Right renal cortex interstitium (tissue), 3 donors: ENCODE data around the gene PLEKHG3. TPM values are rescaled to one million over a fixed set of nuclear protein-coding genes. Genes with fewer than 3 reads are reported as not detected.

Source experiments
- DNase-seq, 3 donors: peaks; one replicate each; pipeline ENCODE4 v3.0.0-alpha.2; 2013; ENCODE audit warnings: low read depth in 3 of 3, low spot score in 2 of 3
- polyA plus RNA-seq, 3 donors: library from polyadenylated mRNA; unstranded; fragments of 120-200 nt; gene quantifications; one replicate each; pipeline ENCODE4 v1.2.1, GENCODE V29; 2013; ENCODE audit not compliant: insufficient read length in 3 of 3

PLEKHG3 gene
- polyA plus RNA-seq, 3 donors: 84.6 to 90.3 (median 89.6) TPM

DNA sequence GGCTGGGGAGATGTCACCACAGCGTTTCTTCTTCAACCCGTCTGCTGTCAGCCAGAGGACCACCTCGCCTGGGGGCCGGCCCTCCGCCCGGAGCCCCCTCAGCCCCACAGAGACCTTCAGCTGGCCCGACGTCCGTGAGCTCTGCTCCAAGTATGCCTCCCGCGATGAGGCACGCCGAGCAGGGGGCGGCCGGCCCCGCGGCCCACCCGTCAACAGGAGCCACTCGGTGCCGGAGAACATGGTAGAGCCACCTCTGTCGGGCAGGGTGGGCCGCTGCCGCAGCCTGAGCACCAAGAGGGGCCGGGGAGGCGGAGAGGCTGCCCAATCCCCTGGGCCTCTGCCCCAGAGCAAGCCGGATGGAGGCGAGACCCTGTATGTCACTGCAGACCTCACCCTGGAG is 38.8 kb downstream of the PLEKHG3 start:
- no peak for DNase-seq

- DNase-seq: no peak
Observed at GRCh38 chr14:64745511-64746091, 41.4 kb downstream of the PLEKHG3 start.

DNA sequence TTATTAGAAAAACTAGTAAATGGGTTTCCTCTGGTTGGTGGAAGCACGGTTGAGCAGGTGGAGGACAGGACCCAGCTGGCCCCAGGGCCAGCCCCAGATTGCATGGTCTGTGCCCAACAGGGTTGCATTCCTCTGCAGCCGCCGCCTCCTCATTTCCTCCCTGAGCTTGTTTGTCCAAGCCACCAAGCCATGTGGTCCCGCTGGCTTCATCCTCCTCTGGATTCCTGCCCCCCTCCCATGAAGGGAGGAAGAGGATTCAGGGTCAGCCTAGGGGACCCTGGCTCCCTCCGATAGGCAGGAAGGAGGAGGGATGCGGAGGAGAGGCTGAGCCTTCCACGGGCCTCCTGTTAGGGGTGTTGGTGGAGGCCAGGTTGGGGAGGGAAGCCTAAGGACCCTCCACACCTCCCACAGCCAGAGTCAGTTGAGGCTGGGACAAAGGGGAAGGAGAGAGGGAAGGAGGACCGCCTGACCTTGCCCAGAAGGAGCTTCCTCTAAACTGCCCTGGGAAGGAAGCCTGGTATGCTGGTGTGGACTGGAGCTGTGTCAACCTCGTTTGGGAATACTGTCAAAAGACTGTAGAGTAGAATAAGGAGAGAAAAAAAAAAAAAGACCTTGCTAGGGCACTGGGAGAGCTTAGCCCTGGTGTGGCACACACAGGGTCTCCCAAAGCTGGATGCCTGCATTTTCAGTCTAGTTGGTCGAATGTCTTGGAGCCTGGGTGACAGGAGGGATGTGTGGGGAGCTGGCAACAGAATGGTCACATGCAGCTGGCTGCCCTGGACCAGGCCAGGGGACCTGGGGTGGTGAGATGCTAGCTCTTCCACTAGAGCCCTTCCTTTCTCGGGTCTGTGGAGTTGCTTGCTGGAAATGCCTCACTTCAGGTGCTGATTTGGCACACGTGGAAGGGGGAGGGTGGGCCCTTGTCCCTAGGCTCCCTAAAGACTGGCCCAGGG is 42.4 kb downstream of the PLEKHG3 start:
- no peak for DNase-seq

- no peak for DNase-seq
Observed at GRCh38 chr14:64747327-64747726, 43.1 kb downstream of the PLEKHG3 start.

DNA sequence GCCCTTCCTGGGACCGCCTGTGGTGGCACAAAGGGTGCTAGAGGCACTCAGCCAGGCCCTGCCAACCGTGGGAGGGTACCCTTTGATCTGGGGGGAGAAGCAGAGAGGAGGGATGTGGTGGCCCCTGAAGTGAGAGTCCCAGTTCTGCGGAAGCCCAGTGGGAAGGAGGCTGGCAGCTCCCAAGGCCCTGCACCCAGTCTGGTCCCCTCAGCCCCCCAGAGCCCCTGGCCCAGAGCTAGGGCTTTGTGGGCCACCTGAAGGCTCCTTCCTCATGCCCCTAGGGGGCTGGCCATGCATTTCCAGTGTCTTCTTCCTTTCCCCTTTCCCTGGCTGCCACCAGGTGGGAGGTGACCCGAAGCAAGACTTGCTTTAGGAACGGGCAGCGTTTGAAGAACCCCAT is 44.3 kb downstream of the PLEKHG3 start:
- no peak for DNase-seq

DNA sequence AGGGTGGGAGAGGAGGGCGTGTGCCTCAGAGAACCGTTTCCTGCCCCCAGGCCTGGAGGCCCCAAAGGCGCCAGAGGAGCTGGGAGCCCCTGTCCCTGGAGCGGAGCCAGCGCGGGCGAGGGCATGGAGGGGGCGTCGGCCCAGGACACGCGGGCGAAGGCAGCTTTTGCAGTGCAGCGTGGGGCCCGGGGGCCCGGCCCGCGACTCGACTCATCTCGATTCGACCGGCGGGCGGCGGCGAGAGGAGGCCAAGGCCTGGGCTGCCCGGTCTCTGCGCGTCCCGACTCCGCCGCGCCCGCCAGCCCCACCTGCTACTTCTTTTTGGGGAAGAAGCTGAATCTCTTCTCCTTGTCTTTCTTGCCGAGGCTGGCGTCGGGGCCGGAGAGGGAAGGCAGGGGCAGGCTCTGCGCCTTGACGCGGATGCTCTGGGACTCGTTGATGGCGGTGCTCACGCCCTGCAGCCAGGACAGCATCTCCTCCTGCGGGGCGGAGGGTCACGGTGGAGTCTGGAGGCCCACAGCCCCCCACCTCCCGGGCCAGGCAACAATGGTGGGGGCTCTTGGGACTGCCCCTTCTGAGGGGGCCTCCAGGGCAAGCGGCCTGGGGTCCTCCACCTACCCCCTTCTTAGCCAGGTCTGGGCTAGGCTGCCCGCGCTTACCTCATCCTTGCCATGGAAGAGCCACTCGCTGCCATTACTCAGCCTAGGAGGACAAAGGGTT is 44.9 kb downstream of the PLEKHG3 start:
- no peak for DNase-seq

DNA sequence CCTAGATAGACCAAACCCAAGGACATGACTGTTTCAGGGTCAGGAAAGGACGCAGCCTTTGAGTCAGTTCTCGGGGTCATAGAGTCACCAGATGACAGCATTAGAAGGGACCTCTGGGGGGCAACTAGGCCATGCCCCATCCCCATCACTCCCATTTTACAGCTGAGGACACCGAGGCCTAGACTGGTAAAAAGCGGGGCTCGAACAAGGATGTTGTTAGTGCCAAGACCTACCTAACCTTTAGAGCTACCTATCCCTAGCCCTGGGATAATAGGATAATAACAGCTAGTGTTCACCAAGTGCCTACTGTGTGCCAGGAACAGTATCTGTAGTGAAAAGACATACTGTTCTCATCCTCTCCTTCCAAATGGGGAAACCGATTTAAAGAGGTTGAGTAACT is 48.7 kb downstream of the PLEKHG3 start:
- DNase-seq: no peak

GRCh38 chr14:64753374-64753773 is 49.1 kb downstream of the PLEKHG3 start:
- DNase-seq: no peak

DNA sequence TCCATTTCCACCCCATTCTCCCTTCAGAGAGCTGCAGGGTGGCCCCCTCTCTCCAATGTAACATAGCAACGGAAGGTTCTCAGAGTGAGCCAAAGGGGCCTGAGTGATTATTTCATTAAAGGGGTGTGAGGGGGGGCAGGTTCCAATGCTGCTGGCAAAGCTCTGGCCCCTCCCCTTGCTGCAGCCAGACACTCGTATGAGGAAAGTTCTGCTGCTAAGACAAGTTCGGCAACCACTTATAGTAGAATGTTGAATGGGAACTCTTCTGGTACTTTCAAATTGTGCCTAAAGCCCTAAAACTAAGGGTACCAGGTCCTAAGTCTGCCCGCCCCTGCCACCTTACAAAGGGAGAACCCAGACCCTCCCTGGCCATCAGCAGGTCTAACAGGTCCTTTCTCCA is 49.8 kb downstream of the PLEKHG3 start:
- no peak for DNase-seq

- no peak for DNase-seq
Observed at GRCh38 chr14:64754685-64755084, 50.5 kb downstream of the PLEKHG3 start.

- no peak for DNase-seq
Observed at GRCh38 chr14:64755781-64756221, 51.6 kb downstream of the PLEKHG3 start.

- DNase-seq: no peak
Observed at GRCh38 chr14:64756712-64757111, 52.5 kb downstream of the PLEKHG3 start.

DNA sequence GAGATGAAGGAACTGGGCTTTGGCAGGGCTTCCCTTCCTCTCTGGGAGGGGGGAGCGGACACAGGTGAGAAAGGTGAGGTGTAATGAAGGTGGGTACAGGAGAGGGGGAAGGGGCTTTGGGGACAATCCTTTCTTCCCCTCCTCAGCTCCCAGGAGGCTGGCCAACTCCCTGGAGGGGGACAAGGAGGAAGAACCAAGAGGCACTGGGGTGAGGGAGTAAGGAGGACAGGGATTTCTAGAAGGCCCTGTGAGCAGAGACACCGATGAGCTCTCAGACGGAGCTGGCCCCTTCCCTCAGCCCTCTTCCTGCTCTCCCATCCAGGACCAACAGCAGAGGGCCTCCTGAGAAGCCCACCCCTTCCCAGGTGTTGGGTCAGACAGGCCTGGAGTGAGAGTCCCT is 53.4 kb downstream of the PLEKHG3 start:
- no peak for DNase-seq

DNA sequence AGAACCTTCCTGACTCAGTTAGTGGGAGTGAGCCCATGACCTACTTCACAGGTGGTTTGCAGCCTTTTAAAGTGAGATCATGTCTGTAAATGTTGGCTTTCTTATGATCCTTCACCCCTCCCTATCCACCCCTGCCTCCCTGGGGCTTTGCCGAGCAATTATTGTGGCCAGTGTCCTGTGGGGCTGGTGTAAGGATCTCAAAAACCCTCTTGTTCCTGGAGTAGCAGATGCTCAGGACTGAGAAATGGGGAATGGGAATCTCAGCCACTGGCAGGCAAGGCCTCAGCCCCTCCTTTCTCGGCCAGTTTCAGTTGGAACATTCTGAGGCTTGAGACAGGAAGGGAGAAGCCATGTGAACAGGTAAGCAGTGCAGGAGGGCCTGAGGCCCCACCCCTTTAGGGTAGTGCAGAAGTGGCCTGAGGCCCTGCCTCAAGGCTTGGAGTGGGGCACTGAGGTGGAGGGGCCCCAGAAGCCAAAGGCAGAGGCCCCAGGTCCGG is 53.8 kb downstream of the PLEKHG3 start:
- no peak for DNase-seq

DNA sequence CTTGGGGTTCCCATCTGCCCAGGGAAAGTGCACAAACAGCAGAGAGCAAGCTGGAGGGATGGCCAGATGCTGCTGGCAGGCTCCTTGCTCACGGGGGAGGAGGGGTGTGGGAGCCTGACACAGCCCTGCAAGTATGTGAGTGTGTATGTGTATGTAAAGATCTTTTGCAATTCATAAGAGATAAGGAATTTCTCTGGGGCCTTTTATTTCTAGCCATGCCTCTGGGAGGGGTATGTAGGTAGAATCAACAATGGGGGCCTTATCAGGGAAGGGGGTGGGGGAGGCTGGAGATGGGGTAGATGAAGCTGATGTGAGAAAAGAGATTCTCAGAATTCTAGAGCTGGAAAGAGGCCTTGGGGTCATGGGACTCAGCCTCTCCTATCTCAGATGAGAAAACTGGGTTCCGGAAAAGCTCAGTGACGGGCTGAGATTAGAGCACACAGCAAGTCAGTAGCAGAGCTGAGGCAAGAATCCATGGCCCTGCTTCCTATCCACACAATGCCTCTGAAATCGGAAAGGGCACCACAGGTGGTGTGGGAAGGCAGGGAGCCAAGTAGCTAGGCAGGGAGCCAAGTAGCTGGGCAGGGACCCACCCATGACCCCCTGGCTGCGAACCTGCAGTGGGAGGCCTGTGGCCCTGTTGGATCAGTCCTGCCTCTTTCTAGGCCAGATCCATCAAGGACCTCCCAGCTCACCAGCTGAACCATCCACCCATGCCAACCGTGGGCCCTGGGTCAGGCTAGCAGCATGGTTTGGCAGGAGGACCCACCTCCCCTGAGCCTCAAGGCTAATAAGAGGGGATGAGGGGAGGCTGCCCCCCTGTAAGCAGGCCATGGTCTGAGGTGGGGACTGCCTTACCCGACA is 54.7 kb downstream of the PLEKHG3 start:
- DNase-seq: no peak

GRCh38 chr14:64759555-64759938 is 55.3 kb downstream of the PLEKHG3 start:
- no peak for DNase-seq

GRCh38 chr14:64760146-64760755 is 56.0 kb downstream of the PLEKHG3 start:
- no peak for DNase-seq

GRCh38 chr14:64760916-64761315 is 56.7 kb downstream of the PLEKHG3 start:
- no peak for DNase-seq

DNA sequence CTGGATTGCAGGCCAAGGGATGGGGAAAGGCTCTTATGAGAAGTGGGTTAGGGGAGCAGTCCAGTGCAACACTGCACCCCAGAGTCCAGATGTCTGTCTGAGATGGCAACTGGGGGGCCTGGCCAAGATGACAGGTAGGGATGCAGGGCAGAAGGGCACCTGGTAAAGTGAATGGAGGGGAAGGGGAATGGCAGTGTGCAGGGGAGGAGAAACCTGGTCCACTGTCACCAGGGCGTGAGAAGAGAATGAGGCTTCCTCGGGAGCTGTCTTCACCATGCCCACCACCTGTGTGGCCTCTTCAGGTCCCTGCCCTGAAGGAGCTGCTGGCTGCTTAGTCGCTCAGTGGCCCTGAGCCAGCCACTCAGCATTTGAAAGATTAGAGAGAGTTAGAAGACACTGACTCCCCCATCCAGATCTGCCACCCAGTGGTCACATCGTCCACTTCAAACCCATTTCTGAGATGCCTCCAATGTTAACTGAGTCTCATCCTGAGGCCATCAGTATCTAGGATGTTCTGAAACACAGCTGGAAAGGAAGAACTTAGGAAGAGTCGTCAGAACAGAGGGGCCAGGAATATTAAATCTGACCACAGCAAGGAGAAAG is 57.3 kb downstream of the PLEKHG3 start:
- no peak for DNase-seq
